GM19452 (cell line): ENCODE data around the gene VAV3.
"Not testable (repeated sequence)": the region's sequence is repeated elsewhere in the genome, so short reads cannot be mapped to it uniquely, and the experiment has no call there.

Source experiments
- ATAC-seq: cut with Tn5 transposase; IDR thresholded peaks from one replicate; pipeline ENCODE4 v1.9.1; 2021; ENCODE audit not compliant: unreplicated experiment

Gene VAV3

DNA sequence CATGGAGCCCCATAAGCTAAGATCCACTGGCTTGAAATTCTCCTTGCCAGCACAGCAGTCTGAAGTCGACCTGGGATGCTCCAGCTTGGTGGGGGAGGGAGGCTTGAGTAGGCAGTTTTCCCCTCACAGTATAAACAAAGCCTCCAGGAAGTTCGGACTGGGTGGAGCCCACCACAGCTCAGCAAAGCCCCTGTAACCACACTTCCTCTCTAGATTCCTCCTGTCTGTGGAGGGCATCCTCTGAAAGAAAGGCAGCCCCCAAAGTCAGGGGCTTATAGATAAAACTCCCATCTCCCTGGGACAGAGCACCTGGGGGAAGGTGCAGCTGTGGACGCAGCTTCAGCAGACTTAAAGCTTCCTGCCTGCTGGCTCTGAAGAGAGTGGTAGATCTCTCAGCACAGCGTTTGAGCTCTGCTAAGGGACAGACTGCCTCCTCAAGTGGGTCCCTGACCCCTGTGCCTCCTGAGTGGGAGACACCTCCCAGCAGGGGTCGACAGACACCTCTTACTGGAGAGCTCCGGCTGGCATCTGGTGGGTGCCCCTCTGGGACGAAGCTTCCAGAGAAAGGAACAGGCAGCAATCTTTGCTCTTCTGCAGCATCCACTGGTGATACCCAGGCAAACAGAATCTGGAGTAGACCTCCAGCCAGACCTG lies 120.3 kb downstream of the VAV3 start:
- ATAC-seq: not testable (repeated sequence)

DNA sequence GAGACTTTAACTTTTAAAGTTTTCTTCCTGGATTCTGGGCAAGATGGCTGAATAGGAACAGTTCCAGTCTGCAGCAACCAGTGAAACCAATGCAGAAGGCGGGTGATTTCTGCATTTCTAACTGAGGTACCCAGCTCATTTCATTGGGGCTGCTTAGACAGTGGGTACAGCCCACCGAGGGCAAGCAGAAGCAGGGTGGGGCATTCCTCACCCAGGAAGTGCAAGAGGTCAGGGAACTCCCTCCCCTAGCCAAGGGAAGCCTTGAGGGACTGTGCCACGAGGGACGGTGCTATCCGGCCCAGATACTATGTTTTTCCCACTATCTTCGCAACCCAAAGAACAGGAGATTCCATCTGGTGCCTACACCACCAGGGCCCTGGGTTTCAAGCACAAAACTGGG lies 121.0 kb downstream of the VAV3 start:
- ATAC-seq: no peak

DNA sequence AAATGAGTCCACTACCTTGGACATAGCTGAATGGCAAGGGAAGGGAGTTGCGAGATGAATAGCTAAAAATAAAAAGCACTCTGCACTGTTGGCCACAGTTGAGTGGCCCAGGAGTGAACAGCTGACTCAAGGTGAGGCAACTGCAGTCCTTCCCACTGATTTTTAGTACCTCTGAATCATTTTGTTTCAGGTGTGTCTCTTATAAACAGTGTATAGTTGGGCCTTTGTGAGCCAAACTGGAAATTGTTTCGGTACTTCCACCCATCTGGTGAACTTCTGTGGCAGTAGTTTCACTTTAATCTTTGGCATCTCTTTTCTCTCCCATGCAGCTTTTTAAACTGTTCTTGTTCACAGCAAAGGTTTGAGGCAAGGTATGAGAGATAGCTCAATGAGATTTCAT lies 122.7 kb downstream of the VAV3 start:
- ATAC-seq: no peak

DNA sequence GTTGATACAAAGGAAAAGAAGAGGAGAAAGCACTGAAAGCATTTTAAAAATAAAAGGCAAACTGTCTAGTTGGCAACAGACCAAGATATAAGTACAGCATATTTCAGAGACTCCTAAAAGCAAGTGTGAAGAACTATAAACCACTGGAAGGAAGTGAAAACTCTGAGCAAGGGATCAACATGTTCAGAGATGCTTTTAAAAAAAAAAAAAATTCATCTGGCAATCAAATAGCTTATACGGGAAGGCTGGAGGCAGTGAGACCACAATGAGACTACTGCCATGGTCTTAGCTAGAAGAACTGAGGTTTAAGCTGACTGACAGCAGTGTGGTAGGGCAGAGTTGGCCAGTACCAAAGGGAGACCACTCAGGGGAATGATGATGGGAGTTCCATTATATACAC lies 124.3 kb downstream of the VAV3 start:
- ATAC-seq: no peak

DNA sequence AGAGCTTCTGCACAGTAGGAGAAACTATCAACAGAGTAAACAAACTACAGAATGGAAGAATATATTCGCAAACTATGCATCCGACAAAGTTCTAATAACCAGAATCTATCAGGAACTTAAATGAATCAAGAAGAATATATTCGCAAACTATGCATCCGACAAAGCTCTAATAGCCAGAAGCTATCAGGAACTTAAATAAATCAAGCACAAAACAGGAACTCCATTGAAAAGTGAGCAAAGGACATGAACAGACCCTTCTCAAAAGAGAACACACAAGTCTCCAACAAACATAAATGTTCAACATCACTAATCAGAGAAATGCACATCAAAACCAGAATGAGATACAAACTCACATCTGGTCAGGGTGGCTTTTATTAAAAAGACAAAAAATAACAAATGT lies 126.9 kb downstream of the VAV3 start:
- no peak for ATAC-seq

DNA sequence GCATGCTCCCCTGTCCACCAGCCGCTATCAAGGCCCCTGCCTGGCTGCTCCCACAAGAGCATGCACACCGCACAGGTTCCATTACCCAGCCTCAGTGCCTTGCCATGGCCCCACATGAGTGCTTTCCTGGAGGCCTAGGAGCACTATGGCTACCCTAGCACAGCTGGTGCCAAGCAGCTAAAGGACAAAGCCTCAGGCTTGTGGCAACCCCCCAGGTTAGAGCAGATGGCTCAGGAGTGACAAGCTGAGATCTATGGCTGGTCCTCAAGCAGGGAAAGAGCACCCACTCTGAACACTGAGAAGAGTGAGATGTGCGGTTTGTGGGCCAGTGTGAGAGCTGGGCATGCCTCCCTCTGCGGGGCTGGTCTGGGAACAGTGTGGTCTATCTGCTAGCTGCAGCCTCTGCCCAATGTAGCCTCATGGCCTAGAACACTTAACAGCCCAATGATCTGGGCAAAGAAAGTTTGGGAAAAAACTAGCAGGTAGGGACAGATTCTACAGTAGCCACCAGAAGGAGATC lies 129.8 kb downstream of the VAV3 start:
- no peak for ATAC-seq

DNA sequence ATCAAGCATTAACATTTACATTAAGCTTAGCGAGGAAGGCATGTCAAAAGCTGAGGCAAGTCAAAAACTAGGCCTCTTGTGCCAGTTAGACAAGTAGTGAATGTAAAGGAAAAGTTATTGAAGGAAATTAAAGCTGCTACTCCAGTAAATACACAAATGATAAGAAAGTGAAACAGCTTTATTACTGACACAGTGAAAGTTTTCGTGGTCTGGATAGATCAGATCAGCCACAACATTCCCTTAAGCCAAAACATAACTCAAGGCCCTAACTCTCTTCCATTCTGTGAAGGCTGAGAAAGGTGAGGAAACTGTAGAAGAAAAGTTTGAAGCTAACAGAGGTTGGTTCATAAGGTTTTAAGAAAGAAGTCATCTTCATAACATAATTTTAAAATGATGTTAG lies 131.9 kb downstream of the VAV3 start:
- ATAC-seq: no peak

DNA sequence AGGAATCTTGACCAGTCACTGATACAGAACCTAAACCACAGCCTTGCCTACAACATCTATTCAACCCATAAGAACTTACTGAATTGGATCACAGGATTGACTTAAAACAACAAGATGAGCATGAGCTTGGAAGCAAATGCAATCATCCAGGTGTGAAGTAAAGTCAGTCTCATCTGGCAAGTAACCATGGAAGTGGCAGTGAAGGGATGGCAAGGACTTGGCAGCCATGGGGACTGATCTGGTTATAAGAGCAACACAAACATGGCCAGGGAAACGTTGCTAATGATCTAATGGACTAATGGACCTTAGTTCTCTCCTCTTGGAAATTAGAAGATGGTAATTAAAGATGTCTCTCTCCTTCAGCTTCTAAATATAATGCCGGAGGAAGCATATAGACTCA lies 133.1 kb downstream of the VAV3 start:
- no peak for ATAC-seq

DNA sequence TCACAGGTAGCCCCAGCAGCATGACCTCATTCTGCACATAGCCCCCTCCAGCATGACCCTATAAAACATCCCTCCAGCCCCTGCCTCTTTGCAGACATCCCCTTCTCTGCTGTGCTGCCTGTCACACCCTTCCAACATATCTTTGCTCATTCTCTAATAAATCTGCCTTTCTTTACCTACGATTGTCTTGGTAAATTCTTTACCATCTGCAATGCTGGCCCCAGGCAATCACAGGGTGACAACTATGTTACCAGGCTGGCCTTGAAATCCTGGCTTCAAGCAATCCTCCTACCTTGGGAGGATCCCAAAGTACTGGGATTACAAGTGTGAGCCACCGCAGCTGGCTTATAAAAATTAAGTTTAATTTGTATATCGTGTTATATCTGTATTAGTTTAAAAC lies 134.5 kb downstream of the VAV3 start:
- ATAC-seq: no peak

DNA sequence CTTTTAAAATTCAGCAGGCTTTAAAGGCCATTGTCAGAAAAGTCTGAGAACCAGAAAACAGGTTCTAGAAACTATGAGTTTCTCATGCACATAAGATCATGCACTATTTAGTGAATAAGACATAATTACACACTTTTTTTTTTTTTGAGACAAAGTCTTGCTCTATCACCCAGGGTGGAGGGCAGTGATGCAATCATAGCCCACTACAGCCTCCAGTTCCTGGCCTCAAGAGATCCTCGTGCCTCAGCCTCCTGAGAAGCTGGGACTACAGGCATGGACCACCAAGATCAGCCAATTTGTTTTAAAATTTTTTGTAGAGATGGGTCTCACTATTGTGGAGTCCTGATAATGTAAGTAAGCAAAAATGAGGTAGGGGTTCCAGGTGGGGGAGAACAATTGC lies 134.9 kb downstream of the VAV3 start:
- ATAC-seq: no peak

DNA sequence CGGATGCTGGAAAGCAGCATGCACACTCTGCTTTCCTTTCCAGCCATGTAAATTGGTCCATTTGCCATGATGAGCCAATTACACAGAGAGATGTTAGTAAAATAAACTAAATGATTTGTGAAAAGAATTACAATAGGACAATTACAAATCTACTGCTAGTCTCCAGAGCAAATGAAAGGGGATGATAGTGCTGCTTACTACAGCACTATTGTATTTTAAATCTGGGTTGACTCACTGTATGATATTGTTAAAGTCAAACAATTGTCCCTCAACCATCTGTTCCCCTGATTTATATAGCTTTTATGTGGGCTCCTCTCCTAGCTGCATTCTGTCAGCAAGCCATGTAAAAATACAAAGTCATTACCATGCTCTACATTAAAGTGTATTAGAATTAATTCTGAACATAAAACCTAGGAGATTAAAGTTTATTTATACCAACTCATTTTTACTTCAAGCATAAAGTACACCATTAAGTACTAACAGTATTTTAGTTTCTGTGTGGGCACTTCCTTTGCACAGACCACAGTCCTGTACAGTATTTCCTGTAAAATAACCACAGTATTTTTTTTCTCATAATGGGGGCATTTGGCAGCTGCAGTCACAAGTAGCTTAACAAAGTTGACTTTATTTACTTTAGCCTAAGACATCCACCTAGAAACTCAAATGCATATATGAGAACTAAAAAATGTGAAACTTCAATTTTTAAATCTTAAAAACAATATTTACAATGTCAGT lies 135.8 kb downstream of the VAV3 start:
- no peak for ATAC-seq

DNA sequence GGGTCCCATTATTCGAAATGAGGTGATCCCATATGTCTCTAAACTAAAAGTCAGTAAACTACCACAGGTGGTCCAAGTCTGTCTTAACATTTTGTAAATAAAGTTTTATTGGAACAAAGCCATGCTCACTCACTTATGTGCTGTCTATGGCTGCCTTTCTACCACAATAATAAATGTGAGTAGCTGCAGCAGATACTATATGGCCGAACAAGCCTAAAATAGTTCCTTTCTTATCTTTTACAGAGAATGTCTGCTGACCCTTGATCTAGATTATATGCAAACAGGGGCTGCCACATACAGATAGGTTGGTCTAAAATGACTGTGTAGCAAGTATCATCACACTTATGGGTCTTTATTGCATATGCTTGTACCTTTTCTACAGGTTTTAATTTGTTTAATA lies 140.0 kb downstream of the VAV3 start:
- ATAC-seq: no peak

DNA sequence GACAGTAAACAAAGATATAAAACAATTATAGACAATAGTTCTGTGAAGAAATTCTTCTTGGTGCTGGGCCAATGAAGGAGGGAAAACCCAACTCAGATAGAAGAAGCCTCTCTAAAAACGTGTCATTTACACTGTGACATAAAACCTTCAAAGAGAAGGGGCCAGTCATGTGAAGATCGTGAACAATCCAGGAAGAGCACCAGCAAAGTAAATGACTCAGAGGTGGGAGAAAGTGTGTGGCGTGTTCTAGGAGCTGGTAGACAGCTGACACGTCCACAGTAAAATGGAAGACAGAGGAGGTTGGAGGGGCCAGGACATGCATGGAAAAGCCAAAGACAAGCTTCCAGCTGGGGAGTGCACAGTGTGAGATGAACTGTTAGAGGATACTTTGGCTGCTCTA lies 143.6 kb downstream of the VAV3 start:
- no peak for ATAC-seq

DNA sequence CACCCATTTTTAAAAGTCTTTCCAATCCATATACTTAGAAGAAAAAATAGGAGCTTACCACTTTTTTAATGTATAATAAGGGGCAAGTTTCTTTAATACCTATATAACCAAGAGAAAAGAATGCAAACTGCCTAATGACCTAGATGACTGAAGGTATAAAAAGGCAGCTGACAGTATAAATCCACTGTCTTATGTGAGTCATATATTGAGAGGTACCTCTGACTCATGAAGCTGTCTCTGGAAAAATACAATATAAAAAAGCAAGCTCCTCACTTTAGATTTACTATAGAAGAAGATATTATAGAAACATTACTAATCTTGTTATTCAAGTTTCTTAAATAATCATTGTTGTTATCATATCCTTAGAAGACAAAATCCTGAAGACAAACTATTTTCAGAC lies 144.2 kb downstream of the VAV3 start:
- no peak for ATAC-seq

DNA sequence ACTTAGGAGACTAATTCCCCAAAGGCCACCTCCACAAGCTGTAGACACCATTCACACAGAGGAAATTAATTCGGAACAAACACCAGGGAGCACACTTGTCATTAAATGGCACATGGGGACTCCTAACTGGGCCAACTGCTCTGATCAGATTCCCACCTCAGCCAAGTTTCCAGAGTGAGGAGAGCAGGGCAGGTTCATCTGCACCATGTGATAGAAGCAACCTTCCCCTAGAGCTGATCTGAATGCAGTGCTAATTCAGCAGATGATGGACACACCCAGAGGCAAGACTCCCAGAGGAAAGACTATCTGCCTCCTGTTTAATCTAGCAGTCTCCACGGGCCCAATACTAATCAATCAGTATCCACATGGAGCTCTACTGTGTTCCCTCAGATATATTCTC lies 147.0 kb downstream of the VAV3 start:
- no peak for ATAC-seq

DNA sequence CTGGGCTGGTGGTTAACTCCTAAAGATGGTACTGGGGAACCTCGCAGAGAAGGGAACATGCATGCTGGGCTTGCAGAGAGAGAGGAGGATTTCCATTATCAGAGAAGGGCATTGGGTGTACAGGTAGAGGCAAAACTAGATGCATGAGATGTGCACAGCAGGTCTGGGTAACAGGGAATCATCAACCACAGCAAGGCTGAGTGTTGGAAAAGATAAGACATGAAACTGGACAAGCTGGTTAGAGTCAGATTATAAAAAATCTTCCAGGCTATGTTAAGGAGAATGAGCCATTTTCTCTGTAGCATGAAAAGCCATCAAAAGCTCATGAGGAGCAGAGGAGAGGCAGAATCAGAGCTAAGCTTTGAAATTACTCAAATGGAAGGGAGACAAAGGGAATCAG lies 147.8 kb downstream of the VAV3 start:
- no peak for ATAC-seq

DNA sequence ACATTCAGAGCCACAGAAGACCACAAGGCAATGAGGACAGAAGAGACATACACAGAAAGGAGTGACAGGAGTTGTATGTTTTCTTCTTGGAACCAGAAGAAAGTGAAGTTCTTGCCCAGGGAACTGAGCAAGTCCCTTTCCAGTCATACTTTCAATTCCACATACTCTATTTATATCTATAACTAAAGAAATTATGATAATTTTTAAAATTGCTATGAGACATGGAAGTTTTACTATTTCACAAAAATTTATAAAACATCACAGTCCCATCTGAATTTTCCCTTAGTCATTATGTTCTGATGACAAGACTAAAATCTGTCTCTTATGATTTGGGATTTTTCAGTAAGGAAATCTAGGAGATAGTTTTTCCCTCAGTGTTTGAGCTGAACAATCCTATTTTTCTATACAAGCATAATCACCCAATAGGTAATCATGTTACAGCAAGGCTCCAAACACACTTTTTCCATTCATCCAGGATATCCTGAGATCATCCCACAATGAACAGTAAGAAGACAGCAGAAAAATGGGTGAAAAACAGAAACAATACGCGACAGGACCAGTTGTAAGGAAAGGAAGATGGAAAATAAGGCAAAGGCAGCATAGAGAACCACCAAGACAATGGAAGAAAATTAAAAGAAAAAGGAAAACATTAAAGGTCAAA lies 154.6 kb downstream of the VAV3 start:
- ATAC-seq: no peak

DNA sequence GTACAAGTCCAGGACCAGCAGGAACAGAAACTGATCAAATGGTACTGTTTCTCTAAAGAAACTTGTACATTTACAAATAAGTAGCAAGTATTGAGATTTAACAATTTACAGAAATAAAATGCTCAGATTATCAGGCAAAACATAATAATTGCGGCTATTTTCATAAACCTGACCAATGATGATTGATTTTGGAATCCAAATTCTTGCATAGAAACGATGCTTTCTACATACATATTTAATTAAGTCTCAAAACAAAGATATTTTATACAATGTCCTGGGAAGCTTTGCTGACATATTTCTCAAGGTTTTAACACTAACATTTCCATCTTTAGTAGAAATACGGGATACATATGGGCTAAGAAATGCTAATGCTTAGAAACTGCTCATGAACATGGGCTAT lies 157.1 kb downstream of the VAV3 start:
- ATAC-seq: no peak

DNA sequence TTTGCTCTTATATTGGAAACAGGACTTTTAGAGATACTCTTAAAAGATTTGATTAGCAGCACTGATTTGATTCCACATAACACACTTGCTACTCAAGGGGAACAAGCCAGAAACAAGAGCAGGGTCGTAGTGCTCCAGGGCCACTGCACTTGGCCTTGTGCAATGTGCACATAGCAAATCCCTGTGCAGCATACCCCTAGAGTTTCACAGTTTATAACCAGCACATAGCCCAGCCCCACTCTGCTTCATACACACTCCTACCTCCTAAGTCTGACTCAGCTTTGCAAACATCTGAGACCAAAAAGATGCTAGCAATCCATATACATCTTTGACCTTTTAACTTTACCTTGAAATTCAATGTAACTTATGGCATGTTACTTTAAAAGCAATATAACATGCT lies 157.6 kb downstream of the VAV3 start:
- no peak for ATAC-seq

DNA sequence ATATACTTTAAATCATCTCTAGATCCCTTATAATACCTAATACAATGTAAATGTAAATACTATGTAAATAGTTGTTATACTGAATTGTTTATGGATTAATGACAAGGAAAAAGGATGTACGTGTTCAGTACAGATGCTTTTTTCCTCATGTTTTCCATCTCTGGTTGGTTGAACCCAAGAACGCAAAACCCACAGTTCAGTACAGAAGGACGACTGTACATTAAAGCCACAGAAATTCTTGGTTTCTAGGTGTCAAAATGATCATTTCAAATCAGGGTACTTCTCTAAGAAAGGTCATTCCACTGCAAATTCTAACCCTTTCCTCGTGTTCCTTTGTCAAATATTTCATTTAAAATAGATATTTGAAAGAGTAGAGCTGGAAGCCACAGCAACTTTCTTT lies 158.1 kb downstream of the VAV3 start:
- ATAC-seq: no peak

DNA sequence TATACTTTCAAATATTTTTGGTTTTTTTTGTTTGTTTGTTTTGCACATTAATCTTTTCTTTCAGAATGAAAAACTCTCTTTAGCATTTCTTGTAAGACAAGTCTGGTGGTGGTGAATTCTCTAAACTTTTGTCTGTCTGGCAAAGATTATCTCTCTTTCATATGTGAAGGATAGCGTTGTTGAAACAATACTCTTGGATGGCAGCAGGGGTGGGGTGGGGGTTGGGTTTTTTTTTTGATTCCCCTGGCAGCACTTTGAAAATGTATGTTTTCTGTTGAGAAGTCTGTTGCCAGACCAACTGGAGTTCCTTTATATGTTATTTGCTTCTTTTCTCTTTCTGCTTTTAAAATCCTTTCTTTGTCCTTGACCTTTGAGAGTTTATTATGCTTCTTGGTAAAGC lies 160.2 kb downstream of the VAV3 start:
- ATAC-seq: no peak

DNA sequence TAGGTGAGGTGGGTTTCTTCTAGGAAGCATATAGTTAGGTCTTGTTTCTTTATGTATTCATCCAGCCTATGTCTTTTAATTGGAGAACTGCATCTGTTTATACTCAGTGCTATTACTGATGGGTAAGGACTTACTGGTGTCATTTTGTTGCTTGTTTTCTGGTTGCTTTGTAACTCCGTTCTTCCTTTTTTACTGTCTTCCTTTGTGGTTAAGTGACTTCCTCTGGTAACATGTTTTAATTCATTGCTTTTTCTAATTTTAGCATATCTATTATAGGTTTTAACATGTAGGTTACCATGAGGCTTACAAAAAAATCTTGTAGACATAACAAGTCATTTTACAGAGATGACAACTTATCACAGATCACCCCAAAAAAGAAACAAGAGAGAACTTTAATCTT lies 160.8 kb downstream of the VAV3 start:
- no peak for ATAC-seq
